ENCODE results near the gene C2orf49.
A peak's percentile ranks its signal among the peaks of the same experiment; 100 is the strongest.

The C2orf49 gene

GRCh38 chr2:105329561-105330495 lies 7.5 kb upstream of the C2orf49 start, which contains the start of gene TGFBRAP1:
Gene TGFBRAP1 (minus strand): TSS chr2:105329735. CDS start chr2:105308301, 21,434 bp downstream.
- peak; percentile 72 for DNase-seq (ENCODE audit: extremely low spot score)
- ChIA-PET POLR2A (interaction anchor here (0.8 to 3.7 kb wide), 4 partner anchors 8 to 22 kb away, joined by 3 to 22 read pairs (median 8); partner anchors contain the start of gene C2orf49), CTCF (no interaction called here)
- TF ChIP-seq L3MBTL2 (conservative IDR thresholded peaks at IDR 0.05) = peak; percentile 92
- no peak for TF ChIP-seq SUZ12 (IDR thresholded peaks at IDR 0.05)
- TF ChIP-seq ELF4 (IDR thresholded peaks at IDR 0.05) = no peak
- no peak for TF ChIP-seq HDGF (IDR thresholded peaks at IDR 0.05; ENCODE audit: borderline replicate concordance)

- no peak for TF ChIP-seq FOXK2 (IDR thresholded peaks at IDR 0.05)
- TF ChIP-seq NFRKB (IDR thresholded peaks at IDR 0.05) = no peak
Observed at GRCh38 chr2:105330681-105331375, 6.5 kb upstream of the C2orf49 start.

GRCh38 chr2:105334211-105334610 lies 3.1 kb upstream of the C2orf49 start:
- ChIA-PET CTCF (no interaction called here), POLR2A (no interaction called here)
- TF ChIP-seq CTBP1 (IDR thresholded peaks at IDR 0.05; ENCODE audit: borderline replicate concordance) (no peak), FOXM1 (IDR thresholded peaks at IDR 0.05; ENCODE audit: borderline replicate concordance) (no peak), FOXA1 (IDR thresholded peaks at IDR 0.05) (no peak), ARNT (IDR thresholded peaks at IDR 0.05) (no peak), ZNF384 (IDR thresholded peaks at IDR 0.05) (no peak), NFRKB (IDR thresholded peaks at IDR 0.05) (no peak), LEF1 (IDR thresholded peaks at IDR 0.05; ENCODE audit: borderline replicate concordance) (no peak), BHLHE40 (IDR thresholded peaks at IDR 0.05; ENCODE audit: borderline replicate concordance) (no peak), ELF4 (IDR thresholded peaks at IDR 0.05) (no peak), FOXK2 (IDR thresholded peaks at IDR 0.05) (no peak), TARDBP (IDR thresholded peaks at IDR 0.05) (no peak), SUZ12 (IDR thresholded peaks at IDR 0.05) (no peak), PKNOX1 (IDR thresholded peaks at IDR 0.05) (no peak), SP1 (IDR thresholded peaks at IDR 0.05) (no peak), L3MBTL2 (conservative IDR thresholded peaks at IDR 0.05) (no peak), HDGF (IDR thresholded peaks at IDR 0.05; ENCODE audit: borderline replicate concordance) (no peak)
- DNase-seq (ENCODE audit: extremely low spot score) = no peak

More at GRCh38 chr2:105330681-105331375, 6.5 kb upstream of the C2orf49 start:
- DNase-seq (ENCODE audit: extremely low spot score) = no peak
- CTCF ChIA-PET = interaction anchor here (0.6 kb wide), 1 partner anchor 525 kb away, joined by 3 read pairs; no protein-coding TSS in a partner anchor
- POLR2A ChIA-PET = interaction anchor here (0.8 to 3.7 kb wide), 4 partner anchors 7 to 23 kb away, joined by 3 to 22 read pairs (median 8); partner anchors contain the start of gene C2orf49

- TF ChIP-seq NFRKB (IDR thresholded peaks at IDR 0.05) = no peak
- no peak for TF ChIP-seq PKNOX1 (IDR thresholded peaks at IDR 0.05)
- TF ChIP-seq TARDBP (IDR thresholded peaks at IDR 0.05) = no peak
- TF ChIP-seq ELF4 (IDR thresholded peaks at IDR 0.05) = no peak
- no peak for TF ChIP-seq FOXK2 (IDR thresholded peaks at IDR 0.05)
- TF ChIP-seq BHLHE40 (IDR thresholded peaks at IDR 0.05; ENCODE audit: borderline replicate concordance) = no peak
- no peak for TF ChIP-seq FOXA1 (IDR thresholded peaks at IDR 0.05)
- no peak for TF ChIP-seq LEF1 (IDR thresholded peaks at IDR 0.05; ENCODE audit: borderline replicate concordance)
- no peak for TF ChIP-seq CTBP1 (IDR thresholded peaks at IDR 0.05; ENCODE audit: borderline replicate concordance)
- no peak for TF ChIP-seq ZNF384 (IDR thresholded peaks at IDR 0.05)
- no peak for TF ChIP-seq FOXM1 (IDR thresholded peaks at IDR 0.05; ENCODE audit: borderline replicate concordance)
- TF ChIP-seq SUZ12 (IDR thresholded peaks at IDR 0.05) = no peak
- TF ChIP-seq SP1 (IDR thresholded peaks at IDR 0.05) = no peak
- no peak for TF ChIP-seq L3MBTL2 (conservative IDR thresholded peaks at IDR 0.05)
- no peak for TF ChIP-seq ARNT (IDR thresholded peaks at IDR 0.05)
- TF ChIP-seq HDGF (IDR thresholded peaks at IDR 0.05; ENCODE audit: borderline replicate concordance) = no peak
- ChIA-PET POLR2A (no interaction called here), CTCF (no interaction called here)
- DNase-seq (ENCODE audit: extremely low spot score) = no peak
Observed at GRCh38 chr2:105335469-105335868, 1.9 kb upstream of the C2orf49 start.

GRCh38 chr2:105336786-105337121 lies 586 bp upstream of the C2orf49 start:
- TF ChIP-seq HDGF (IDR thresholded peaks at IDR 0.05; ENCODE audit: borderline replicate concordance) (no peak), FOXK2 (IDR thresholded peaks at IDR 0.05) (no peak)
- POLR2A ChIA-PET = interaction anchor here (1.0 to 2.1 kb wide), 3 partner anchors 8 to 16 kb away, joined by 5 to 22 read pairs (median 6); partner anchors contain the start of gene TGFBRAP1
- DNase-seq (ENCODE audit: extremely low spot score) = no peak
- CTCF ChIA-PET = no interaction called here

GRCh38 chr2:105338020-105338385 lies 663 bp downstream of the C2orf49 start:
- TF ChIP-seq HDGF (IDR thresholded peaks at IDR 0.05; ENCODE audit: borderline replicate concordance) (no peak), FOXA1 (IDR thresholded peaks at IDR 0.05) (no peak), ARNT (IDR thresholded peaks at IDR 0.05) (no peak), BHLHE40 (IDR thresholded peaks at IDR 0.05; ENCODE audit: borderline replicate concordance) (no peak), NFRKB (IDR thresholded peaks at IDR 0.05) (no peak), TARDBP (IDR thresholded peaks at IDR 0.05) (no peak), PKNOX1 (IDR thresholded peaks at IDR 0.05) (no peak), CTBP1 (IDR thresholded peaks at IDR 0.05; ENCODE audit: borderline replicate concordance) (no peak), FOXM1 (IDR thresholded peaks at IDR 0.05; ENCODE audit: borderline replicate concordance) (no peak)
- DNase-seq (ENCODE audit: extremely low spot score) = no peak
- ChIA-PET CTCF (no interaction called here), POLR2A (interaction anchor here (0.6 to 2.1 kb wide), 5 partner anchors 9 to 100 kb away, joined by 3 to 22 read pairs (median 4); partner anchors contain the start of gene TGFBRAP1)

Data from HEK293T (cell line).